Stimulated activated CD4-positive, alpha-beta T cell treated with anti-CD3 and anti-CD28 coated beads, Interleukin-1b, Interleukin-23, amount 100 ng/mL, for 1 hour (primary cell): ENCODE measurements around the gene UQCC5.

Experiments used
- DNase-seq, 2 donors: peaks; one replicate each; pipeline ENCODE4 v3.0.0-alpha.2; 2020; ENCODE audit warnings: low read depth in 2 of 2

Gene UQCC5

GRCh38 chr3:52503788-52504424, 32.5 kb upstream of the UQCC5 start:
- DNase-seq: no peak

- DNase-seq: no peak
Measured at GRCh38 chr3:52504977-52505376, 31.4 kb upstream of the UQCC5 start.

GRCh38 chr3:52506266-52506966, 30.0 kb upstream of the UQCC5 start:
- no peak for DNase-seq

GRCh38 chr3:52507359-52507758, 29.0 kb upstream of the UQCC5 start:
- DNase-seq: no peak

- no peak for DNase-seq
Measured at GRCh38 chr3:52509753-52510328, 26.6 kb upstream of the UQCC5 start.

GRCh38 chr3:52511509-52511908, 24.9 kb upstream of the UQCC5 start:
- DNase-seq: no peak

GRCh38 chr3:52512105-52512504, 24.3 kb upstream of the UQCC5 start:
- no peak for DNase-seq

- no peak for DNase-seq
Measured at GRCh38 chr3:52512727-52513126, 23.7 kb upstream of the UQCC5 start.

GRCh38 chr3:52513281-52513680, 23.1 kb upstream of the UQCC5 start:
- DNase-seq: no peak

GRCh38 chr3:52514576-52514975, 21.8 kb upstream of the UQCC5 start:
- DNase-seq: no peak

- no peak for DNase-seq
Measured at GRCh38 chr3:52515192-52515591, 21.2 kb upstream of the UQCC5 start.

GRCh38 chr3:52516509-52517195, 19.8 kb upstream of the UQCC5 start:
- no peak for DNase-seq

- DNase-seq: no peak
Measured at GRCh38 chr3:52517796-52518722, 18.3 kb upstream of the UQCC5 start.

GRCh38 chr3:52518723-52519444, 17.5 kb upstream of the UQCC5 start:
- no peak for DNase-seq

GRCh38 chr3:52519445-52520140, 16.8 kb upstream of the UQCC5 start:
- DNase-seq: no peak

- no peak for DNase-seq
Measured at GRCh38 chr3:52520141-52520667, 16.2 kb upstream of the UQCC5 start.

GRCh38 chr3:52520716-52521487, 15.5 kb upstream of the UQCC5 start:
- no peak for DNase-seq

- no peak for DNase-seq
Measured at GRCh38 chr3:52521488-52521824, 14.9 kb upstream of the UQCC5 start.

GRCh38 chr3:52521881-52522650, 14.3 kb upstream of the UQCC5 start:
- DNase-seq: no peak
